GM21515 (cell line): ENCODE measurements around the gene C9orf85.

Source experiments
- ATAC-seq: cut with Tn5 transposase; IDR thresholded peaks from one replicate; pipeline ENCODE4 v1.9.1; 2021; ENCODE audit not compliant: unreplicated experiment

C9orf85 gene

DNA sequence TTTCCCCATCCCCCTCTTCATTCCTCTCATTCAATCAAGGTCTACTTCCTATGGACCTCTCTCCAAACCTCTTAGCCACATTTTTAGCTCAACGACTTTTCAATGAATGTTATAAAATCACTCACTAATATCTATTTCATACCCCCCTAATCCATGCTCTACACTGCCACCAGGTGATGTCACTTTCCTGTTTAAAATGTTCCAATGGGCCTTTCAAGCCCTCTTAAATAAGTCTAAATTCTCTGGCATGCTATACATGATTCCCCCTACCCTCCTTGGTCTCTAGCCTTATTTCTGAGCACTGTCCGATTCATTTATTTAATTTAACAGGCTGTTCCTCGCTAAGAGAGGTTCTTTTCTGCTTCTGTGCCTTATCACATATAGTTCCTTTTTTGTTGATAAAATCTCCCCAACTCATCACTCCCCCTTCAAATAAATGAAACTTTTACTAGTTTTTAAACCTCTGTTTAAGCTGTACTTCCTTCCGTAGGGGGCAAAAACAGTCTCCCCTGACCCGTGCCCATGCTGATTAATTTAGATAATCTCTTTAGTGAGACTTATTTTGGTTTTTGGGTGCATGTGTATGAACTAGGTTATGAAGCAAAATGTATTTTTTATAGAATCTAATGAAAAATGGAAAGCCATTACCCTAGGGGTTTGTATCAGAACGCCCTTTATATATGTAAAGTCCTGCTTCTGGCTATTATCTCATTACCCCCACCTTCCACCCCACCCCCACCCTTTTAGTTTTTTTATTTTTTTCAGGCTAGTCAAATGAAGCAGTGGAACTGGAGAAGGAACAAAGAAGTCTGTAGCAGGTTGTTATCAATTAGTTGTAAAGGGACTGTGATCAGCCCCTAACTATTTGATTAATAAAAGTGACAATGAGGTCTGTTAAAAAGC is 9.5 kb upstream of the C9orf85 start:
- no peak for ATAC-seq

DNA sequence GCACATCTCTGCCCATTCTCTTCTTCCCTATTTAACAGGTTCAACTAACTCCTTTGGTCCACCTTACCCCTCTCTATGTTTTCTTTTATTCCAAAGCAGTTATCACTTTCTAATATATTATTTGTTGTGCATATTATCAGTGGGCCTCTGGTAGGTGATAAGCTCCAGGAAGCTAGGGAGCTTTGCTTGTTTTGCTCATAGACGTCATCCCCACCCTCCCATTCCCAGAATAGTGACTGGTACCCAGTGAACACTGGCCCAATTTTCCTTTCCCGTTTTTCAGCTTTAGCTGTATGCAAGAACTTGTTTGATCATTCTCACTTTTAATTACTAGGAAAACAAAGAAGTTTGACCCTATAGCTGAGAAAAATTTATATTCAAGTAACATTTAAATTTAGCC is 7.4 kb upstream of the C9orf85 start:
- ATAC-seq, result no peak

DNA sequence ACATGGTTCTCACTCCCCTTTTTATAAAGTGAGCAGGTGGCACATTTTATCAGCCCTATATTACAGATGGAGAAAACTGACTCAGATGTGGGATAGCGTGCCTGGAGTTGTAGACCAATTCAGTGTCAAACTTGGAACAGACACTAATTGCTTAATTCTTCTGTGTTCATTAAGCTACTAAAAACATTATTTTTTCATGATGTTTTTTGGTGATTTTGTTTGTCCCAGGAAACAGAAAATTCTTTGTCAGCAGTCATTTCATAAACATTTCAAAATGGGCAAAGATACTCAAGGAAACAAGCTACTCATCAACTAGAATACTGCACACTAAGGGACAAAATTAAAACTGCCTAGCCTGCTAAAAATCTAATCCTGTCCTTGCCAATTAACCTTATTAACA is 2.6 kb upstream of the C9orf85 start:
- no peak for ATAC-seq

DNA sequence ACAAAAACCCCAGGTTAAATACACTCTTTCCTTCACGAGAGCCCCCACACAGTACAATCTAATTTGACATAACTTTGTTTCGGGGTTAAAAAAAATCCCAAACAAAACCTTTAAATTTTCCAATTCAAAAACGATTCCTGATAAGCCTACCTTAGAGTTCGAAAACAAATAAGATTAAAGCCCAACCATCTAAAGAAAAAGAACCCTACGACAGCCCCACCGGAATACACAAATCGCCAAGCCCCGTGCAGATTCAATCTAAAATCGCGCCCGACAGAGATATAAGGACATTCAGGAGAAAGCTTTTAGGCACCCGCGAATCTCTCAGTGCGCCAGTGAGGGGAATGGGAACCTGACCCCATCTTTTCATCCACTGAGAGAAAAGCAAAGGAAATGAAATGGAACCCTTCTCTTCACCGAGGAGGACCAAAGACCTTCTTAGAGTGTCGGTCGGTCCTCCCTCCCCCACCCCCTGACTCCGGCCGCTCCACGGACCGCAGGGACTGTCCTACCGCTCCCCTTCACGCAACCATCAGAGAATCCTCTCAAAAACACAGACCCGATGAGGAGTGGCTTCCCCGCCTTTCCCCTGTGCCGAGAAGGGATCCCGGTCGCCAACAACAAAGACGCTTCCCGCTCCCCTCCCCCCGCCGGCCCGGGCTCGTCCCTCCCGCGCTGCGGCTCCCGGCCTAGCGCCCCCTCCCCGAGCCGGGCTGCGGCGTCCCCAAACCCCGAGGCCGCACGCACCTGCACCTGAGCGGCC is 1.4 kb upstream of the C9orf85 start:
- ATAC-seq, result peak; percentile 14

DNA sequence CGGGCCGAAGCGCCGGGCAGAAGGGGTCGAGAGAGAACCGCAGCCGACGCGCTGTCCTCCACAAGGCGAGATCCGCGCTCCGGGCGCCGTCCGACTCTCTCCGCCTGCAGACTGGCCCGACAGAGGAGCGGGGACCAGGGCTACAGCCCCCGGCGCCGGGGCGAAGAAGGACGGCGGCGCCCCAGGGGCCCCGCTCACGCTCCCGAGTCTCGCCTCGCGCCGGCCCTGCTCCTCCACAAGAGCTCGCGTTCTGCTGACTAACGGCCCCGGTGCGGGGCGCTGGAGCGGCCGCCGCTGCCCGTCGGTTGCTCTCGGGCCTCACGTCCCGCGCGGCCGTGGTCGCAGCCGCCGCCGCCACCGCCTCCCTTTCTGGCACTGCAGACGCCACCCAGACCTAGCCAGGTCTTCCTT is 784 bp upstream of the C9orf85 start:
- peak; percentile 13 for ATAC-seq

DNA sequence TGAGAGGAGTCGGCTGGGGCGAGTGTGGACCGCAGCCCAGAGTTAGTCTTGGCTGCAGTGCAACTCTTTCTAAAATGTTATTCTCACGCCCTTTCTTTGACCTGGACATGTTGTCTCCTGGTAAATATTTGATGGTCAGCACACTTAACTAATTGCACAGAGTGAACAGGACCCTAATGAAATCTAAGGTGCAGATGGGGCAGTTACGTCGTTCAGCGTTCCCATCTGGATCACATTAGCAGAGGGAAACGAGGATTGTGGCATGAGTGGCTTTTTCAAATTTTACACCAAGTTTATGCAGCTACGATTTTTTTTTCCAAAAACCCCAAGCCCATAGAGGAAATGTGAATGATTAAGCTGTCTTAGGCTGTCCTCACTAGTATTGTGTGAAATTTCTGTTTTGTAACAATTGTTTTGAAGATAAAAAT is 483 bp downstream of the C9orf85 start:
- no peak for ATAC-seq

DNA sequence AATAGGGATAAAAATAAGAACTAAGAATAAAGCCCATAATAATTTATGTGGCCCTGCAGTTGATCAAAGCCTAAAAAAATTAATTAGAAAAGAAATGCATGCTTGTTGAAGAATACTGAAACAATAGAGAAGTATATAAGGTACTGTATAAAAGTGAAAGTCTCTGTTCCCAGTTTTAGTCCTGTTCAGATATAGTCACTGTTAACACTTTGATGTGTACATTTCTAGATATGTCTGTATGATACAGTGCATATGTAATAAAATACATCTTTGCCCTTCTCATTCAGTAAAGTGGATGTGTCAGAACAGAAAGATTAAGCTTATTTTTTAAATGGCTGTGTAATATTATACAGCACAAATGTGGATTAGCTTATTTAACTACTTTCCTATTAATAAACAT is 4.1 kb downstream of the C9orf85 start:
- no peak for ATAC-seq

DNA sequence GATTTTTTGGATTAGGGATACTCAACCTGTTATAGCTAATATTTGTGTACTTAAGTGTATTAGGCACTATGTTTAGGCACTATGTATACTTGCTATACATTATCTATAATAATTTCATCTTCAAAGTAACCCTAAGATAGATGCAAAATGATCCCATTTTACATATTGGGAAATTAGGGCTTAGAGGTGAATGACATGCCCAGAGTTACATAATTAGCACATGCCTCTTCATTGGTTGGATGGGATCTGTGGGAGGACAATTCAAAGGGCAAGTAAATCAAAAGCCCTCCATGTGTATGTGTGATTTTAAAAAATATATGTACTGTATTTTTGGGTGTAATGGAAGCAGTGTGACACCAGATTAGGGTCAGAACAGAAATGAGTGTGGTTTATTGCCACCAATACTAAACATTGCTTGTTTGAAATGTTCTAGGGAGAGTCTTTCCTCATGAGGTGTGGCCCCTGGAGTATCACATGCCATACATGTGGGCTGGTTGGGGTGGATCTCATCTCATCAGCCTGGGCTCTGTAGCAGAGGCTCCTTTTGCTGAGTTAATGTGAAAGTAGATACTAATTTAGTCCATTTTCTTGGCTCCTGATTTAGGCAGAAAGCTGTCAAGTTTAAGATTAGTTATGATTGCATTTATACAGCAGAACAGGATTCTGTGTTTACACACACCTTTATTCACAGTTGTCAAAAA is 5.5 kb downstream of the C9orf85 start:
- peak; percentile 71 for ATAC-seq

DNA sequence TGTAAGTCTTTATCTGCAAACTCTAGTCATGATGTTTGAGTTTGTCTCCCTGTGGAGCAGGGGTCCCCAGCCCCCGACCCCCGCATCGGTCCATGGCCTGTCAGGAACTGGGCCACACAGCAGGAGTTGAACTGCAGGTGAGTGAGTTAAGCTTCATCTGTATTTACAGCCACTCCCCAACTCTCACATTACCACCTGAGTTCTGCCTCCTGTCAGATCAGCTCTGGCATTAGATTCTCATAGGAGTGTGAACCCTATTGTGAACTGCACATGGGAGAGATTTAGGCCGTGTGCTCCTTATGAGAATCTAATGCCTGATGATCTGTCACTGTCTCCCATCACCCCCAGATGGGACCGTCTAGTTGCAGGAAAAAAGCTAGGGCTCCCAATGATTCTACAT is 7.0 kb downstream of the C9orf85 start:
- ATAC-seq, result no peak

DNA sequence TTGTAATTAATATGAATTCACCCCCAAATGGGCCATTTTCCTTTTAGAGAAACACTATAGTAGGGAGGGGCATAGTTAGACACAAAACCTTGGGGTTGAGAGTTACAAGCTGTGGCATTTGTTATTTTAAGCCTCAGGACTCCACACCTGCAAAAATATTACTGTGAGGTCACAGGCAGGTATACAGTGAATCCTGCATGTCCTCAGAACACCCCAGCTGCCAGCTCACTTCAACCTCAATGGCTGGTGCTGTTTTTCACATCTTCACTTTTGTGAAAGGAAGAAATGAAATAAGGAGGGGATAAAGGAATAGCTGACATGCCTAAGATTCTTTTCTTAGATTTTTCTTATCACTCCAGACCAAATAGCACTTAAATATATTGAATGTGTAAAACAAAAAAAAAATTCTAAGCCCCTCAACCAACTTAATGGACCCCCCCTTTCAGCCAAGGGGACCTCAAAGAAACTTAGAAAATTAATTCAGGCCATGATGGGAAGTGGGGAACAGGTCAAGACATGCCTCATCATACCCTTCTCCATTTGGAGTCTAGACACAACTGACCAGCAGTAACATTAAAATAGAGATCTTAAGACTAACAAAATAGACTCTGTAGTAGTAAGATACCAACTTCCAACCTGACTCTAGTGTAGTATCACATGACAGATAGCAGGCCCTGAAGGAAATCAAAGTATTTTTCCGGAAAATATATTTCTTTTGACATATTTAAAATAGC is 9.2 kb downstream of the C9orf85 start:
- no peak for ATAC-seq

DNA sequence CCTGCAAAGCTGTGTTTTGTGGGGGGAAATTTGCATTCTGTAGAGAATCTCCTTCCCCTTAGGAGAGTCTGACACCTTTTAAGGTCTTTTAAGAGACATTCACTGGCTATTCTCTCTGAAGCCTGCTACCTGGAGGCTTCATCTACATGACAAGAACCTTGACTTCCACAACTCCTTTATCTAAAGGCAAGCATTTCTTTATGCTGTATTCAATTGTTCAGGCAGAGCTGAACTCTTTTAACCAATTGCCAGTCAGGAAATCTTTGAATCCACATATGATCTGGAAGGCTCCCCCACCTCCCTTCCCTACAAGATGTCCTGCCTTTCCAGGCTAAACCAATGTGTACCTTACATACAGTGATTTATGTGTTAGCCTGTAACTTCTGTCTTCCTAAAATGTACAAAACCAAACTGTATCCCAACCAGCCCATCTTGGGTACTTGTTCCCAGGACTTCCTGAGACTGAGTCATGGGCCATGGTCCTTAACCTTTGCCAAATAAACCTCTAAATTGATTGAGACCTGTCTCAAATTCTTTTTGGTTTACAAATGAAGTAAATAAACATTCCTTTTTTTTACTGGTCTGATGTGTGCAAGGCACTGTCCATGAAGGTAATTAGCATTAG is 9.9 kb downstream of the C9orf85 start:
- ATAC-seq, result no peak

DNA sequence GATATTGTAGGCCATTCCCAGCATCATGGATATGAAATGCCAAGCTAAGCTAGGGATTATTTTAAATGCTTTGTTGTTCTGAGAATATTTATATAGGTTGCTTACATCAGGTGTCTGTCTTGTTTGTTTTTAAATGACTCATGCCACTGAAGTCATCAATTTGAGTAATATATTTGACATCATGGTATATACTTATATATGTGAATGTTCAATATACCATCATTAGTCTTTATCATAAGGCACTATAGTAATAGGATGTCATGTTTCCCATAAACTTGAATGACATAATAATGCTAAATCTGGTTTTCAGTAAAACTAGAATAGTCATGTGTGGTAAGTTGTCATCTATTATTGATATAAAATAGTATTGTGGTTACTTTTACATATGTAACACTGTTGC is 13.1 kb downstream of the C9orf85 start:
- ATAC-seq, result no peak

DNA sequence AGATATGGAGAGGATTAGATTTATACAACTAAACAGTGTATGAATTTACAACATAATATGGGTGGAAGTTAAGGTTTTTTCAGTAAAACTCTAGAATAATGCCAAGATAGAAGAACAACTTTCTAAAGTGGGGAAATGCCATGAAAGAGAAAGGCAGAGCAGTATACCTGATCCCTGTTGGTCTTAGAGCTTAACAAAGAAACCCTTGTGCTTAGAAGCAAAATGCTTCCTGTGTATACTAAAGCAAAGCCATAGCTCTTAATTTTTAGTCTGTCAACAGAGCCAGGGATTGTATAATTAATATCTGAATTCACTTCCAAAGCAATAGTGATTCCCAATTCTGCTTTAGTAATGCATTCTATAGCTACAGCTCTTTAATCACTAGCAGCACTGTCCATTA is 14.4 kb downstream of the C9orf85 start:
- no peak for ATAC-seq

DNA sequence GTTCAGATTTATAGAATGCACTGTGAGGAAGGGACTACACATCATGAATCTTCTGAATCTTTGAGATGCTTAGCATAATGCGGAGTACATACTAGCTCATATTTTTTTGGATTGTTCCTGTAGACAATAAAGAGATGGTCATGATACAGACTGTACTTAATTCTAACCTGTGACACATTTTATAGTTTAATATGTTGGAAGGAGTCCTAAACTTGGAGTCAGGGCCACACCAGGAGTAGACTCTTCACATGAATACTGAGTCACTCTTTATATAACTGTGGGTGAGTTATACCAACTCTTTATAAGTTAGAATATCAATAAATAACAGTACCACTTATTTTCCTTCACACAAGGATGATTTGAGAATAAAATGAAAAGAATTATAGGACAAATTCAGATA is 16.9 kb downstream of the C9orf85 start:
- no peak for ATAC-seq

DNA sequence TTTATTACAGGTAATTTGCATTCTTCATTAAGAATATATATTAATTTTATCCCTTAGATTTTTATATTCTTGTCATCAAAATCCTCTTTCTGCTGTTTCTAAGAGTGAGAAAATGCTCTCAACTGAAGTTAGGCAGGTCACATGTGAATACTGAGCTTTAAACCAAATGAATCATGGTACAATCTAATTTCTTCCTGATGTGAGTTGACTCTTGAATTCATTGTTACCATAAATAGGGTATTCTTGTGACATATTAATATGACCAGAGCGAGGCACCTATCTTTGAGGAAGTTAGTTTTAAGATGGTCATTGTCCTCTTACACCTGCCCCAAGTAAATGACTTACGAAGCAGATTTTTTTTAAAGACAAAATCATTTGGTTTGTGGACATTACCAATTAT is 17.4 kb downstream of the C9orf85 start:
- ATAC-seq, result no peak

DNA sequence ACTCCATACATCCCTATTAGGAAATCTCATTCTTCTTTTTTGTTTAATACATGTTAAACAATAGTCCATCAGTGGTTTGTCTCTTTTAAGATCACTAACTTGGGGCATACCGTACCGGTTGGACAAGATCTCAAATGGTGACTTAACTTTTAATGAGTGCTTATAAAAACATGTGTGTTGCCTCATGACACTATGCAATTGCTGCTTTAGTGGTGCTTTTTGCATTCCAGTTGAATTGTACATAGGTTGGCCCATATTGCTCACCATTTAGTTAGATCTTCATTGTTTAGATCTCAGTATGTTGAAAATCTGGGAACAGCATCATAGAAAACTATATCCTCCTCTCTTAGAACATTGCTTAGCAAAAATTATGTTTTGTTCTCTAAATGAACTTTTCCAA is 17.8 kb downstream of the C9orf85 start:
- no peak for ATAC-seq

DNA sequence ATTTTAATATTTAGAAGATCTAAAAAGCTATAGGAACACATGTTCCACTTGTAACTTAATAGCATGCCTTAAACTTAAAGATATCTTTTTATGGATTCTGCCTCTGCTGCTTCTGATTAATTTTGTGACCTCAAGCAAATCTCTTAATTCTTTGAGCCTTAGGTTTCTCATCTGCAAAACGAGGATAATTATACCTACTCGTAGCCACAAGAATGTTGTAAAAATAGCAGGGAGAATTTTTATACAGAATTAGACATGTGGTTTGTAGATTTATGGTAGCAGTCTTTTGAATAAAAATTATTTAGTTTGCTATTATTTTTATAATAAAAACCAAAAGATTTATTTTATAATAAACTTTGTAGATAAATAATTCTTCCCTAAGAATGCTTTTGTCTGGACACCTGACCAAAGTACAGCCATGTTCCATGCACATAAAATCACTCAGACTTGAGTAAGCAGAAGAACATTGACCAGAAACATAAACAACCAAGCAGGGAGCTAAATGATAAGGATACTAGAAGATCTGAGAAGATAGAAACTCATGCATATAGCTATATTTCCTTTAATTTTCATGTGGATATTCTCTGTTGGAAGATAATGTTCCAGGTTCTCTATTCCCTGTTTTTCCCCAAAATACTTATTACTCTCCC is 18.5 kb downstream of the C9orf85 start:
- no peak for ATAC-seq

DNA sequence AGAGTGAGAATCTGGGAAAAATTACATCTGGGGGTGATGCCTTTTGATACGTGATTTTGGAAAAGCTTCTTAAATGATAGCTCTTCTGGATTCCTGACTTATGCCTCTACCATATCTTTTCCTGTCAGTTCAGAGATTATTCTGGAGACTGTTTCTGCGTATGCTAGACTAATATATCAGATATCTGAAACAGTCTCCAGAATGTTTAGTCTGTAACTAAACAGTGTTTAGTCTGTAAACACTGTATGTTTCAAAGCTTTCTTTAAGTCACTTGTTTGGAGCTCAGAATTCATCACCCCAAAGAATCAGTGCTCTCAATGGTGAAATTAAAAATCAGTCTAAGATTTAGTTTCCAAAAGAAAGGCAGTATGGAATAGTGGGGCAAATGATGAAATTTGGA is 19.7 kb downstream of the C9orf85 start:
- ATAC-seq, result no peak

DNA sequence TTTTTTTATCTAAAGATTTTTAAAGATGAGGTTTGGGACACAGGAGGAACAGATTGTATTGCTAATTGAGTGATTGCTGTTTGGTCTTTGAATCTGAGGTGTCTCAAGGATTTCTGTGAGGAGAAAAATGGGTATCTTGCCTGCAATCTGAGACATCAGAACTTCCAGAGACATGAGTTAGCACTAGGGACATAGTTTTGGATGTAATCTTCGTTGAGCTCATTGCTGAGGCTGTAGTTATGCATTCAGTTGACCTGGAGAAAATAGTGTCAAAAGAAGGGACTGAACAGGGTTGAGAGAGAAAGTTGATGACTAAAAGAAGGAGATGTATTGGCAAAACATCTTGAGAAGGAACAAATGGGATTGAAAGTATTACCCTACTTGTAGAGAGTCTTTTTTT is 24.6 kb downstream of the C9orf85 start:
- ATAC-seq, result no peak

DNA sequence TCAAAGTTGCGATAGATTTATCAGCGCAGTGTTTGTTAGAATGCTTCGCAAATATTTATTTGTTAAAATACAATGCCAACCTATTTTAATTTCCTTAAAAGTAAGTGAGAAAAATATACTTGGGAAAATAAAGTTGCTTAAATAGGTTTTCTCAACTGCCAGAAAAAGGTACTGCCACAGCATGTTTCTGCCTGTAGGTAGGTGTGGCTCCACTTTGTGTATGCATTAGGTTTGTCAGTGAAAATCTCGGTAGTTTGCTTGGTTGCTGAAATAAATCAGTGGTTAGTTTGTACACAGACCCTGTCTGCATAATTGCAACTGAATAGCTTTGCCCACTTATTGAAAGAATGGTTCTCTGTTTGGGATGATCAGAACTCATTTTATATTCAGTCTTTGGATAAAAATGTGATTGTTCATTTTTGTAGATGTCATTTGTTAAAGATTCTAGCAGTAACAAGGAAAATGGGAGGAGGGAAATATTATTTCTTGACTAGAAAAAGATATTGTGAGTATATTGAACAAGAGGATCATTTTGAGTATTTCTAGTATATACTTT is 25.7 kb downstream of the C9orf85 start:
- ATAC-seq, result no peak
